Gastrocnemius medialis (tissue), 4 donors: ENCODE measurements around the gene RABGEF1. TPM values are rescaled to one million over a fixed set of nuclear protein-coding genes. Genes with fewer than 3 reads are reported as not detected.

ENCODE experiments used
- ATAC-seq, 2 donors: fragments of 150-250 bp; one replicate each; pipeline ENCODE4 v1.9.1; 2016
- DNase-seq, 2 donors: peaks; one replicate each; pipeline ENCODE4 v3.0.0-alpha.2; 2019
- H3K27ac ChIP-seq, 4 donors: fragments of 200-600 bp; sonication (generic); 1 replicate in 1 of 4; 2 replicates in 3 of 4; pipeline ENCODE4 v1.5.1; 2016 to 2018; ENCODE audit warnings: mild to moderate bottlenecking in 2 of 4, moderate library complexity in 1 of 4
- H3K27me3 ChIP-seq, 3 donors: fragments of 200-600 bp; sonication (generic) in 2 of 3; 1 replicate in 1 of 3; 2 replicates in 2 of 3; pipeline versions ENCODE4 v1.5.1 to v1.6.0; 2016 to 2019; ENCODE audit warnings: mild to moderate bottlenecking in 1 of 3, moderate library complexity in 1 of 3
- H3K36me3 ChIP-seq, 2 donors: fragments of 200-600 bp; sonication (generic) in 1 of 2; one replicate each; pipeline ENCODE4 v1.5.1; 2017 to 2018
- H3K4me1 ChIP-seq, 2 donors: fragments of 200-600 bp; sonication (generic) in 1 of 2; one replicate each; pipeline ENCODE4 v1.5.1; 2016 to 2017; ENCODE audit warnings: mild to moderate bottlenecking in 2 of 2
- H3K4me3 ChIP-seq, 4 donors: fragments of 200-600 bp; sonication (generic) in 3 of 4; 1 replicate in 1 of 4; 2 replicates in 3 of 4; pipeline ENCODE4 v1.5.1; 2016 to 2019; ENCODE audit warnings: mild to moderate bottlenecking in 2 of 4
- H3K9me3 ChIP-seq, 3 donors: fragments of 200-600 bp; sonication (generic) in 2 of 3; 1 replicate in 1 of 3; 2 replicates in 2 of 3; pipeline ENCODE4 v1.5.1; 2016 to 2019
- POLR2A ChIP-seq, 2 donors: fragments of 450-650 bp; IDR thresholded peaks; one replicate each; pipeline ENCODE4 v1.6.1; 2017; ENCODE audit warnings: antibody characterized with exemption in 2 of 2, mild to moderate bottlenecking in 2 of 2, moderate library complexity in 2 of 2
- in situ Hi-C, 4 donors: fragments of 200-750 bp; cut with MboI; loops; one replicate each; pipeline versions ENCODE4 v1.15.0 to v1.8.0; 2017; ENCODE audit warnings: low sequenced_read_pairs in 4 of 4
- intact Hi-C: fragments of 100-400 bp; cut with DNase I; formaldehyde crosslinking; loops from one replicate; pipeline ENCODE4 v1.15.1; 2023; ENCODE audit warnings: low total_unique reads
- total RNA-seq, 4 donors: library from RNA; depleted of rRNA; stranded (reverse); fragments of >200 nt; gene quantifications; one replicate each; pipeline versions ENCODE4 v1.1.0 to v1.2.3, GENCODE V29; 2016
- TF ChIP-seq, protein P1 (sequence below), 5 experiments: fragments of 450-650 bp in 3 of 5; fragments of 200-600 bp in 2 of 5; sonication (generic) in 2 of 5; IDR thresholded peaks in 4 of 5; conservative IDR thresholded peaks in 1 of 5; 1 replicate in 4 of 5; 2 replicates in 1 of 5; pipeline ENCODE4 v1.5.1; 2016 to 2019; ENCODE audit warnings: antibody characterized with exemption in 5 of 5, mild to moderate bottlenecking in 3 of 5, moderate library complexity in 3 of 5

Gene RABGEF1
- total RNA-seq, 4 donors from 2014 or later = 18.8 to 29.7 (median 24.9) TPM

DNA sequence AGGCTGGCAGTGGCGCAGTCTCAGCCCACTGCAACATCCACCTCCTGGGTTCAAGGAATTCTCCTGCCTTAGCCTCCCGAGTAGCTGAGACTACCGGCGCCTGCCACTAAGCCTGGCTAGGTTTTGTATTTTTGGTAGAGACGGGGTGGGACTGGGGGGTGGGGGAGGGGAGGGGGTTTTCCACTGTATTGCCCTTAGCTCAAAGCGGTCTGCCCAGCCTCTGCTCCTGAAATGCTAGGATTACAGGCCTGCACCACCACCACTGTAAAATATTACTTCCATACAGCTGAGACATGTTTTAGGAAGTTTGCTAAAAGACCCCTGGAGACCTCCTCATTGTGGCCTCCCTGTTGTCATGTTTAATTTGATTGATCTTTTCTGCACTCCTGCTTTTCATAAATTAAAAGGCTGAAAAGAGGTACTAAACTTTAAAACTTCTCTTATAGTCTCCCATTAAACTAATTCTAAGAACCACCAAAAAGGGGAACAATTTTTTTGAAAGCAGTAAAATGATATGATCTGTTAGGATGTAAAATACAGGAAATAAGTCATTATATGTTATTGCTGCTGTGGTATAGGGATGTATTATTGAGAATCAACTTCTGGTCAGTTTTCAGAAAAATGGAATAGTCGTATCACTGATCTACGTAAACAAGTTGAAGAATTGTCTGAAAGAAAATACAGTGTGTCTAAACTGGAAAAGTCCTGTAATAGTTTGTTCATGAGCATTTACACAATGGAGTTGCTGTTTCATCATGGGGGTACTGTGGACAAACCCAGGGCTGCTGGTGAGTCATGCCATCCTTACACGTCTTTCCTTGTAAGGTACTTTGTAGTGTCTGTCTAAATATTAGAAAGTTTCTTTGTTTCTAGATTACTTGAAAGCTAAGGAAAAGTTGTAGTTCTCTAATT is 107.6 kb downstream of the RABGEF1 start:
- H3K27ac ChIP-seq = peak overlapping the region in 1 of 4 donors; percentile 6
- intact Hi-C loops = loop anchor here (5.0 kb wide), 1 partner anchor 74 kb away; the partner anchor contains the start of gene TMEM248

DNA sequence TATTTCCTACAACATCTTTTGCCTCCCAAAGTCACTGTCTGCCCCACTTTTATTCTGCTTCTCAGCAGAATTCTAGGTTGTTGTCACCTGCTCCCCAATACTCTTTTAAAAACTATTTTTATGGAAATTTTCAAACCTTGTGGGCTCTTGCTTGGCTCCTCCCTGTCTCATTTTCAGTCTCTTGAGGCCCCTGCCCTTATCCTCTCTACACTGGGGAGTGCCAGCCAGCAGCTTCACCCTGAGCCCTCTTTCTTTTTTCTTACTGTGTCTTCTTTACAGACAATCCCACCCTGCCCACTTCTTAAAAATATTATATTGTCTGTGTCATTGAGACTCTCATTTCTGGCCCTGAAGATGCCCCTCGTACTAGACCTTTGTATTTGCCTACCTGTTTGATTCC is 118.8 kb downstream of the RABGEF1 start:
- ATAC-seq (no peak), DNase-seq (no peak)
- H3K9me3 ChIP-seq = no peaks in the 10 kb centered on the region
- no peak for TF ChIP-seq POLR2A (IDR thresholded peaks at IDR 0.05)
- TF ChIP-seq, protein P1, sequence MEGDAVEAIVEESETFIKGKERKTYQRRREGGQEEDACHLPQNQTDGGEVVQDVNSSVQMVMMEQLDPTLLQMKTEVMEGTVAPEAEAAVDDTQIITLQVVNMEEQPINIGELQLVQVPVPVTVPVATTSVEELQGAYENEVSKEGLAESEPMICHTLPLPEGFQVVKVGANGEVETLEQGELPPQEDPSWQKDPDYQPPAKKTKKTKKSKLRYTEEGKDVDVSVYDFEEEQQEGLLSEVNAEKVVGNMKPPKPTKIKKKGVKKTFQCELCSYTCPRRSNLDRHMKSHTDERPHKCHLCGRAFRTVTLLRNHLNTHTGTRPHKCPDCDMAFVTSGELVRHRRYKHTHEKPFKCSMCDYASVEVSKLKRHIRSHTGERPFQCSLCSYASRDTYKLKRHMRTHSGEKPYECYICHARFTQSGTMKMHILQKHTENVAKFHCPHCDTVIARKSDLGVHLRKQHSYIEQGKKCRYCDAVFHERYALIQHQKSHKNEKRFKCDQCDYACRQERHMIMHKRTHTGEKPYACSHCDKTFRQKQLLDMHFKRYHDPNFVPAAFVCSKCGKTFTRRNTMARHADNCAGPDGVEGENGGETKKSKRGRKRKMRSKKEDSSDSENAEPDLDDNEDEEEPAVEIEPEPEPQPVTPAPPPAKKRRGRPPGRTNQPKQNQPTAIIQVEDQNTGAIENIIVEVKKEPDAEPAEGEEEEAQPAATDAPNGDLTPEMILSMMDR (IDR thresholded peaks at IDR 0.05 in 4 of 5, conservative IDR thresholded peaks at IDR 0.05 in 1 of 5) = no peak
- H3K4me1 ChIP-seq = peaks cover 19 to 20% of the 10 kb centered on the region in 2 donors
- H3K27me3 ChIP-seq = no peaks in the 10 kb centered on the region
- peak overlapping the region; percentile 82 to 96 (median 89) for H3K27ac ChIP-seq
- no peaks in the 10 kb centered on the region for H3K36me3 ChIP-seq
- in situ Hi-C loops (no loop called here), intact Hi-C loops (no loop called here)
- peak overlapping the region in 1 of 4 donors; percentile 39 for H3K4me3 ChIP-seq

More for the DNA sequence above, 107.6 kb downstream of the RABGEF1 start:
- no peaks in the 10 kb centered on the region for H3K27me3 ChIP-seq
- DNase-seq (no peak), ATAC-seq (no peak)
- in situ Hi-C loops = loop anchor here in 1 of 4 donors (10.0 kb wide), 1 partner anchor 77 kb away; the partner anchor contains the start of gene TMEM248
- H3K4me3 ChIP-seq = no peak overlapping the region
- no peaks in the 10 kb centered on the region for H3K36me3 ChIP-seq
- H3K9me3 ChIP-seq = no peaks in the 10 kb centered on the region
- peaks cover 9 to 22% of the 10 kb centered on the region in 2 donors for H3K4me1 ChIP-seq
- TF ChIP-seq, protein P1 (IDR thresholded peaks at IDR 0.05 in 4 of 5, conservative IDR thresholded peaks at IDR 0.05 in 1 of 5) = no peak
- no peak for TF ChIP-seq POLR2A (IDR thresholded peaks at IDR 0.05)

DNA sequence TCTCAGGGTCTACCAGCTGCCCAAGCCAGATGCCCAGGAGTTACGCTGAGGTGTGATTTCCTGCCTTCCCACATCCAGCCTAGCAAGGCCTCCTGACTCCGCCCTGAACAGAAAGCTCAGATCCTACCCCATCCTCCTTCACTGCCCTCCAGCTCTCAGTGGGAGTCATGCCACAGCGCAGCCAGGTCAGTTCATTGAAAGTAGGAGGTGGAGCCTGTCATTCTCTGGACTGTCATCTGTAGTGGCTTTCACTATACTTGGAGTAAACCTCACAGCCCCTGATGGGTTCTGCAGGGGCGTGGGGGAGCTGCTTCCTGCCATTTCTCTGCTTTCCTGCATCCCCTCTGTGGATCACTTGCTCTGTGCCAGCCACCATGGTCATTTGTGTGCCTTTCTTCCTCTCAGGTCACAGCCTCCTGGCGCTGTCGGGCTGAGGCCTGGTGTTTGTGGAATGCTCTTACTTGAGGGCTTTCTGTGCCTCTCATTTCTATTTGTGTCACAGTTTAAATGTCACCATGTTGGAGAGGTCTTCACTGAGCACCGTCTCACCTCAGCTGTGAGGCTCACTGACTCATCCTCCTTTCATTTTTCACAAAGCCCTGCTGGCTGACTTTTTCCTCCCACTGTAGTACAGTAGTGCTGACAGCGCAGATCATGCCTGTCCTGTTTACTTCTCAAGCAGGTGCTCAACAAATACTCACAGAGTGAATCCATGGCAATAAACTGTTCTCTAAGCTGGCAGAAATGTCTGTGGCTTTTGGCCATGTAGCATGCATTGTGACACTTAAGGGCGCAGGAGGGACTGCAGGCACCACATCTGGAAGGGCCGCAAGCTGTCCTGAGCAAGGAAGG is 119.5 kb downstream of the RABGEF1 start:
- intact Hi-C loops = no loop called here

DNA sequence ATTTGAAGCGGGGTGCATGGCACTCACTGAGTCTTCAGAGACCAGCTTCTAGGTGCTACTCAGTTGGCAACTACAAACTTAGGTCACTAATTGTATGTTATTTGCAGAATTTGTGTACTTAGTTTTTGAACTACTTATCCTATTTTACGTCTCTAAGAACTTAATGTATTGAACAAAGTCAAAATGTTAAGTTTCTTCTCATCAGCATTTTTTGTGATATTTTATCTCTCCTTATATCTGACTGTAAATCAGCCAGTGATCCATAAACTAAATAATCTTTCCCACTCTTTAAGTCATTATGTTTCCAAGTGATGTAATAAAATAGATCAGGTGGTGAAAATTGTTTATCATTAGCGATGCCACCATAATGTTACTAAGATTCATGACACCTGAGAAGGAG is 120.2 kb downstream of the RABGEF1 start:
- TF ChIP-seq, protein P1 (IDR thresholded peaks at IDR 0.05 in 4 of 5, conservative IDR thresholded peaks at IDR 0.05 in 1 of 5) = no peak
- no peak for TF ChIP-seq POLR2A (IDR thresholded peaks at IDR 0.05)
- in situ Hi-C loops = no loop called here
- Histone ChIP-seq H3K27me3 (no peaks in the 10 kb centered on the region), H3K27ac (peak overlapping the region; percentile 82 to 96 (median 89)), H3K4me1 (peaks cover 19 to 20% of the 10 kb centered on the region in 2 donors), H3K36me3 (no peaks in the 10 kb centered on the region), H3K9me3 (no peaks in the 10 kb centered on the region), H3K4me3 (no peak overlapping the region)
- ATAC-seq = no peak
- DNase-seq = no peak
- intact Hi-C loops = no loop called here

More for the DNA sequence above, 119.5 kb downstream of the RABGEF1 start:
- H3K4me3 ChIP-seq = peak overlapping the region in 3 of 4 donors; percentile 21 to 39 (median 24)
- DNase-seq (peak; percentile 63 to 80), ATAC-seq (peak; percentile 96 to 97)
- peaks cover 19 to 20% of the 10 kb centered on the region in 2 donors for H3K4me1 ChIP-seq
- peak overlapping the region; percentile 82 to 96 (median 89) for H3K27ac ChIP-seq
- H3K27me3 ChIP-seq = no peaks in the 10 kb centered on the region
- no peaks in the 10 kb centered on the region for H3K9me3 ChIP-seq
- in situ Hi-C loops = no loop called here
- no peak for TF ChIP-seq POLR2A (IDR thresholded peaks at IDR 0.05)
- TF ChIP-seq, protein P1 (IDR thresholded peaks at IDR 0.05 in 4 of 5, conservative IDR thresholded peaks at IDR 0.05 in 1 of 5) = peak in 1 of 5 experiments; percentile 20
- H3K36me3 ChIP-seq = no peaks in the 10 kb centered on the region

Other genes starting within 250 kb of the RABGEF1 start
- 1 to 10 TPM; 3.0 to 6.0 (median 5.5) TPM for gene KCTD7, start 111.9 kb upstream of the RABGEF1 start, total RNA-seq
- gene TMEM248, start 180.5 kb downstream of the RABGEF1 start, total RNA-seq = 10 to 100 TPM; 53.2 to 65.9 (median 60.3) TPM